Measurements from ENCODE around the gene THEMIS2.

DNA sequence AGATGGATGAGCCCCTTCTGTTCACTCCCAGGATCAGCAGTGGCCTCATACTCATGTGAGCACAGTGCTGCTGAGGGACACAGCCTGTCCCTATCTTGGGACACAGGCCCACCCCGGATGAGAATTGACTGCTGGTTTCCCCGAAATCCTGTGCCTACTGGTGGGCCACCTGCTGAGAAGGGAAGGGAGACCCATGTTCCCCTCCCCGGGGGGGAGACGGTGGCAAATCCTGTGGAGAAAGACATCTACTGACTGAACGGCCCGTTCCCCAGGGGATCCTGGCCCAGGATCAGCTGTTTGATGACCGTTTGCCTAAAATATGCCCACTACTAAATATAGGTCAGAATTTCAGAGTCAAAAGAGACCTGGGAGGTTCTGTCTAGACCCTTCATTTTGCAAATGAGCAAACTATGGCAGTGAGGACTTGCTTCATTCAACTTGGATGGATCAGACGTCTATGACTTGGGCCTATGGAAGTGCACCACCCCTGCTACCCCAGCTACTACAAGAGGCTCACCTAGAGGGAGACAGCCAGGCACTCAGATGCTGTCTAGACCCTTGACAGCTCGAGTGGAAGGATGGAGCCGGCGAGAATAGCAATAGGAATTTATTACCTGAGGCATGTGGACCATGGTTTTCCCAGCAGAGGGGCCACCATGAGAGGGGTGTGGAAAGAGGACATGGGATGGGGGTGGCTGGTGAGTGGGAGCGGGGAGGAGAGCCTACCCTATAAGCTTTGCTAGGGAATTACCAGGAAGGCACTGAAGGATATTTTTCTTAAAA is 15.6 kb upstream of the THEMIS2 start:
- TF ChIP-seq, protein P1, sequence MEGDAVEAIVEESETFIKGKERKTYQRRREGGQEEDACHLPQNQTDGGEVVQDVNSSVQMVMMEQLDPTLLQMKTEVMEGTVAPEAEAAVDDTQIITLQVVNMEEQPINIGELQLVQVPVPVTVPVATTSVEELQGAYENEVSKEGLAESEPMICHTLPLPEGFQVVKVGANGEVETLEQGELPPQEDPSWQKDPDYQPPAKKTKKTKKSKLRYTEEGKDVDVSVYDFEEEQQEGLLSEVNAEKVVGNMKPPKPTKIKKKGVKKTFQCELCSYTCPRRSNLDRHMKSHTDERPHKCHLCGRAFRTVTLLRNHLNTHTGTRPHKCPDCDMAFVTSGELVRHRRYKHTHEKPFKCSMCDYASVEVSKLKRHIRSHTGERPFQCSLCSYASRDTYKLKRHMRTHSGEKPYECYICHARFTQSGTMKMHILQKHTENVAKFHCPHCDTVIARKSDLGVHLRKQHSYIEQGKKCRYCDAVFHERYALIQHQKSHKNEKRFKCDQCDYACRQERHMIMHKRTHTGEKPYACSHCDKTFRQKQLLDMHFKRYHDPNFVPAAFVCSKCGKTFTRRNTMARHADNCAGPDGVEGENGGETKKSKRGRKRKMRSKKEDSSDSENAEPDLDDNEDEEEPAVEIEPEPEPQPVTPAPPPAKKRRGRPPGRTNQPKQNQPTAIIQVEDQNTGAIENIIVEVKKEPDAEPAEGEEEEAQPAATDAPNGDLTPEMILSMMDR (conservative IDR thresholded peaks at IDR 0.05; ENCODE audit: low read length) = no peak
- TF ChIP-seq EZH2phosphoT487 (IDR thresholded peaks at IDR 0.05; ENCODE audit: borderline replicate concordance, low read depth, low read length) = no peak
